HEK293T (cell line): ENCODE data around the gene ARHGEF10L.
A peak's percentile ranks its signal among the peaks of the same experiment; 100 is the strongest.

Experiments
- CTCF ChIA-PET: fragments of 350-600 bp; formaldehyde crosslinking; extraction: SDS; loops from one replicate; lab custom pipeline; 2021; ENCODE audit warnings: antibody characterized with exemption, inconsistent platforms; lab: Yijun Ruan, JAX
- POLR2A ChIA-PET: fragments of 350-600 bp; formaldehyde crosslinking; extraction: SDS; loops from one replicate; lab custom pipeline; 2020; ENCODE audit warnings: antibody characterized with exemption, inconsistent platforms; lab: Yijun Ruan, JAX
- DNase-seq: peaks from one replicate; pipeline ENCODE4 v3.0.0; 2012; ENCODE audit warnings: mixed read lengths; ENCODE audit errors: extremely low spot score
- ARNT ChIP-seq: fragments of 450-650 bp; IDR thresholded peaks from 2 replicates; pipeline ENCODE4 v1.6.1; 2017; ENCODE audit warnings: mild to moderate bottlenecking
- BHLHE40 ChIP-seq: fragments of 450-650 bp; IDR thresholded peaks from 2 replicates; pipeline ENCODE4 v1.6.1; 2016; ENCODE audit warnings: mild to moderate bottlenecking, moderate library complexity, borderline replicate concordance
- CTBP1 ChIP-seq: fragments of 450-650 bp; IDR thresholded peaks from 2 replicates; pipeline ENCODE4 v1.6.1; 2016; ENCODE audit warnings: borderline replicate concordance
- ELF4 ChIP-seq: fragments of 450-650 bp; IDR thresholded peaks from 2 replicates; pipeline ENCODE4 v1.6.1; 2017; ENCODE audit warnings: antibody characterized with exemption
- FOXA1 ChIP-seq: fragments of 450-650 bp; IDR thresholded peaks from 2 replicates; pipeline ENCODE4 v1.6.1; 2016; ENCODE audit warnings: mild to moderate bottlenecking
- FOXK2 ChIP-seq: fragments of 450-650 bp; IDR thresholded peaks from 2 replicates; pipeline ENCODE4 v1.6.1; 2016; ENCODE audit warnings: mild to moderate bottlenecking
- FOXM1 ChIP-seq: fragments of 450-650 bp; IDR thresholded peaks from 2 replicates; pipeline ENCODE4 v1.6.1; 2017; ENCODE audit warnings: mild to moderate bottlenecking, borderline replicate concordance
- HDGF ChIP-seq: fragments of 450-650 bp; IDR thresholded peaks from 2 replicates; pipeline ENCODE4 v1.6.1; 2017; ENCODE audit warnings: antibody characterized with exemption, borderline replicate concordance
- L3MBTL2 ChIP-seq: fragments of 450-650 bp; conservative IDR thresholded peaks from 2 replicates; pipeline ENCODE4 v1.6.1; 2016; ENCODE audit warnings: mild to moderate bottlenecking
- LEF1 ChIP-seq: fragments of 450-650 bp; IDR thresholded peaks from 2 replicates; pipeline ENCODE4 v1.6.1; 2017; ENCODE audit warnings: mild to moderate bottlenecking, borderline replicate concordance
- NFRKB ChIP-seq: fragments of 450-650 bp; IDR thresholded peaks from 2 replicates; pipeline ENCODE4 v1.6.1; 2016; ENCODE audit warnings: mild to moderate bottlenecking, moderate library complexity
- SP1 ChIP-seq: fragments of 450-650 bp; IDR thresholded peaks from 2 replicates; pipeline ENCODE4 v1.6.1; 2017
- SUZ12 ChIP-seq: fragments of 450-650 bp; IDR thresholded peaks from 2 replicates; pipeline ENCODE4 v1.6.1; 2016; ENCODE audit warnings: mild to moderate bottlenecking
- TARDBP ChIP-seq: fragments of 450-650 bp; IDR thresholded peaks from 2 replicates; pipeline ENCODE4 v1.6.1; 2016
- ZNF384 ChIP-seq: fragments of 450-650 bp; IDR thresholded peaks from 2 replicates; pipeline ENCODE4 v1.6.1; 2016
- TF ChIP-seq, protein P1 (sequence below): fragments of 450-650 bp; IDR thresholded peaks from 2 replicates; pipeline ENCODE4 v1.6.1; 2016

Gene ARHGEF10L

GRCh38 chr1:17710889-17711576, 171.5 kb downstream of the ARHGEF10L start:
- DNase-seq, result no peak
- no peak for TF ChIP-seq ZNF384
- TF ChIP-seq ARNT, result no peak
- TF ChIP-seq L3MBTL2, result no peak
- ChIA-PET CTCF (no interaction called here), POLR2A (no interaction called here)

GRCh38 chr1:17711577-17711910, 172.0 kb downstream of the ARHGEF10L start:
- TF ChIP-seq NFRKB (no peak), SP1 (no peak), FOXK2 (no peak), ELF4 (no peak), SUZ12 (no peak), ARNT (no peak), FOXM1 (no peak), HDGF (no peak), ZNF384 (no peak), FOXA1 (no peak), CTBP1 (no peak), L3MBTL2 (no peak), LEF1 (no peak), BHLHE40 (no peak), TARDBP (no peak)
- TF ChIP-seq, protein P1, sequence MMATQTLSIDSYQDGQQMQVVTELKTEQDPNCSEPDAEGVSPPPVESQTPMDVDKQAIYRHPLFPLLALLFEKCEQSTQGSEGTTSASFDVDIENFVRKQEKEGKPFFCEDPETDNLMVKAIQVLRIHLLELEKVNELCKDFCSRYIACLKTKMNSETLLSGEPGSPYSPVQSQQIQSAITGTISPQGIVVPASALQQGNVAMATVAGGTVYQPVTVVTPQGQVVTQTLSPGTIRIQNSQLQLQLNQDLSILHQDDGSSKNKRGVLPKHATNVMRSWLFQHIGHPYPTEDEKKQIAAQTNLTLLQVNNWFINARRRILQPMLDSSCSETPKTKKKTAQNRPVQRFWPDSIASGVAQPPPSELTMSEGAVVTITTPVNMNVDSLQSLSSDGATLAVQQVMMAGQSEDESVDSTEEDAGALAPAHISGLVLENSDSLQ, result no peak
- no peak for DNase-seq
- POLR2A ChIA-PET, result no interaction called here
- CTCF ChIA-PET, result no interaction called here

DNA sequence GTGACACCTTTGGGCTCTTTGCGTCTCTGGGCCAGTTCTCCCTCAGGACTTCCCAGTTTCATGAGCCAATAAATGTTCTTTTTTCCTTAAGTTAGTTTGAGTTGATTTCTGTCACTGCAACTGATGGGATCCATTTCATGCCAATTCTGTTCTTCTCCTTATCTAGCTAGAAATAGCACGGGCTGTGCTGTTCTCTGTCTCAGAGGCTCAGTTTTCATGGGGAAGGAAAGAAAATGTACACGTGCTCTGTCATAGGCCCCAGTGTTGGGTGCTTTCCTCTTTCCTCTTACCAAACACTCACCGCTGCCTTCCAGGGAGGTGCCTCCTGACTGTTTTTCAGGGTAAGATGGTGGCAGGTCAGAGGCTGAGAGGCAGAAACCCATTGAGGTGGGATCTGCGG, 172.4 kb downstream of the ARHGEF10L start:
- DNase-seq, result no peak
- ChIA-PET CTCF (no interaction called here), POLR2A (no interaction called here)
- TF ChIP-seq LEF1, result no peak
- TF ChIP-seq ELF4, result no peak
- no peak for TF ChIP-seq HDGF
- no peak for TF ChIP-seq NFRKB
- no peak for TF ChIP-seq BHLHE40
- TF ChIP-seq SP1, result no peak
- TF ChIP-seq, protein P1, result no peak
- TF ChIP-seq SUZ12, result no peak
- no peak for TF ChIP-seq ZNF384
- no peak for TF ChIP-seq CTBP1
- no peak for TF ChIP-seq L3MBTL2
- TF ChIP-seq ARNT, result no peak

DNA sequence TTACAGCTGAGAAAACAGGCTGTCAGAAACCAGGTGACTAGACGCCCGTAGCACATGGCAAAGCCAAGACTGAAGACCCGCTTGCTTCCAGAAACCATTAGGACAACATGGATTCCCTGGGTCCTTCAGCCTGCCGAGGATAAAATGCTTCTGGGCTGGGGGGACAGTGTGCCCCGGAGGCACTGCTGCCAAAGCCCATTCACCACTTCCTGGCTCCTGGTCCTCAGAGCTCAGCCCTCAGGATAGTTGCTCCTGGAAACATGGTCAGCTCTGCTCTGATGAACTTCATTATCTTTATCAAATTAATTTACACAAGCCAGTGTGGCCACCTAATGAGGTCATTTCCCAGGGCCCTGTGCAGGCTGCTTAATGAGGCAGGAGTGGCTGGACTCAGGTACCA, 174.5 kb downstream of the ARHGEF10L start:
- POLR2A ChIA-PET, result no interaction called here
- DNase-seq, result no peak
- TF ChIP-seq ARNT, result no peak
- no peak for TF ChIP-seq FOXA1
- TF ChIP-seq, protein P1, result no peak
- no peak for TF ChIP-seq ZNF384
- TF ChIP-seq LEF1, result no peak
- TF ChIP-seq ELF4, result no peak
- TF ChIP-seq SP1, result no peak
- TF ChIP-seq L3MBTL2, result no peak
- CTCF ChIA-PET, result no interaction called here

GRCh38 chr1:17717594-17718535, 178.4 kb downstream of the ARHGEF10L start:
- ChIA-PET POLR2A (no interaction called here), CTCF (no interaction called here)
- TF ChIP-seq TARDBP (no peak), L3MBTL2 (0 out of 2 replicates have a peak, but pooled peaks have one; percentile 15)
- peak; percentile 17 for DNase-seq

- POLR2A ChIA-PET, result no interaction called here
Measured at GRCh38 chr1:17719874-17720273, 180.4 kb downstream of the ARHGEF10L start.

More at GRCh38 chr1:17719874-17720273, 180.4 kb downstream of the ARHGEF10L start:
- CTCF ChIA-PET, result no interaction called here
- TF ChIP-seq LEF1 (no peak), ELF4 (no peak), NFRKB (no peak), SUZ12 (no peak), ZNF384 (no peak), ARNT (no peak), FOXM1 (no peak), SP1 (no peak), L3MBTL2 (no peak), BHLHE40 (no peak), FOXA1 (no peak), HDGF (no peak), FOXK2 (no peak)
- TF ChIP-seq, protein P1, result no peak
- no peak for DNase-seq
